ENCODE results near the gene NACC1.
"Not testable (repeated sequence)": the region's sequence is repeated elsewhere in the genome, so short reads cannot be mapped to it uniquely, and the experiment has no call there.

The NACC1 gene

GRCh38 chr19:13165162-13165997, 47.3 kb downstream of the NACC1 start:
- no peak for DNase-seq

GRCh38 chr19:13166151-13166550, 48.1 kb downstream of the NACC1 start:
- DNase-seq, result not testable (repeated sequence)

GRCh38 chr19:13169769-13170168, 51.7 kb downstream of the NACC1 start:
- DNase-seq, result no peak

- DNase-seq, result no peak
These were observed 53.1 kb downstream of the NACC1 start for GRCh38 chr19:13171146-13171545.

- no peak for DNase-seq
These were observed 54.5 kb downstream of the NACC1 start for GRCh38 chr19:13172346-13173138.

GRCh38 chr19:13173139-13173737, 55.2 kb downstream of the NACC1 start:
- no peak for DNase-seq

GRCh38 chr19:13176345-13176744, 58.3 kb downstream of the NACC1 start:
- DNase-seq, result no peak

- not testable (repeated sequence) for DNase-seq
These were observed 59.5 kb downstream of the NACC1 start for GRCh38 chr19:13177584-13177983.

GRCh38 chr19:13178291-13178690, 60.2 kb downstream of the NACC1 start:
- not testable (repeated sequence) for DNase-seq

- DNase-seq, result no peak
These were observed 63.8 kb downstream of the NACC1 start for GRCh38 chr19:13181747-13182388.

- DNase-seq, result not testable (repeated sequence)
These were observed 66.9 kb downstream of the NACC1 start for GRCh38 chr19:13184926-13185325.

GRCh38 chr19:13185763-13186657, 67.9 kb downstream of the NACC1 start:
- not testable (repeated sequence) for DNase-seq

- not testable (repeated sequence) for DNase-seq
These were observed 68.6 kb downstream of the NACC1 start for GRCh38 chr19:13186688-13187087.

- no peak for DNase-seq
These were observed 69.4 kb downstream of the NACC1 start for GRCh38 chr19:13187419-13187818.

- DNase-seq, result no peak
These were observed 71.5 kb downstream of the NACC1 start for GRCh38 chr19:13189600-13189999.

All from NCI-H1436 treated with DMSO at 0.1 percent for 48 hours (cell line).